ENCODE measurements around the gene BPIFB1.

DNA sequence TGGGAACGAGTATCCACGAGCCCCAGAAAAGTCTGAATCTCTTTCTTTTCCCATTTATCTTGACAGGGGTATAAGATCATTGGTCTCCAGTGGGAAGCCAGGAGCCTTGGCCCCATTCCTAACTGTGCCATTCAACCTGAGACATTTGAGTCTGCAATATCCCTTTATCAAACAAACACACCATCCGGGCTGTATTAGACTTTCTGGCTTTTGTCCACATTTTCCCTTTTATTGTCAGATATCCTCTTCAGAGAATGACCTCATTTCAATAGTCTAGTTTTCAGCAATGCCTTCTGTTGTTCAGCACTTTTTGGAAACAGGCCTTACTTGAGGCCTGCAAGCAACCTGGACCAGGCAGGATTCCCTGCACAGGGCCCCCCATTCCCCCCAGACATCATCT lies 31.5 kb upstream of the BPIFB1 start:
- TF ChIP-seq, protein P1, sequence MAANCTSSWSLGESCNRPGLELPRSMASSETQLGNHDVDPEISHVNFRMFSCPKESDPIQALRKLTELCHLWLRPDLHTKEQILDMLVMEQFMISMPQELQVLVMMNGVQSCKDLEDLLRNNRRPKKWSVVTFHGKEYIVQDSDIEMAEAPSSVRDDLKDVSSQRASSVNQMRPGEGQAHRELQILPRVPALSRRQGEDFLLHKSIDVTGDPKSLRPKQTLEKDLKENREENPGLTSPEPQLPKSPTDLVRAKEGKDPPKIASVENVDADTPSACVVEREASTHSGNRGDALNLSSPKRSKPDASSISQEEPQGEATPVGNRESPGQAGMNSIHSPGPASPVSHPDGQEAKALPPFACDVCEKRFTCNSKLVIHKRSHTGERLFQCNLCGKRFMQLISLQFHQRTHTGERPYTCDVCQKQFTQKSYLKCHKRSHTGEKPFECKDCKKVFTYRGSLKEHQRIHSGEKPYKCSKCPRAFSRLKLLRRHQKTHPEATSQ (tag by site-specific recombination; IDR thresholded peaks at IDR 0.05), result no peak
- TF ChIP-seq, protein P2, sequence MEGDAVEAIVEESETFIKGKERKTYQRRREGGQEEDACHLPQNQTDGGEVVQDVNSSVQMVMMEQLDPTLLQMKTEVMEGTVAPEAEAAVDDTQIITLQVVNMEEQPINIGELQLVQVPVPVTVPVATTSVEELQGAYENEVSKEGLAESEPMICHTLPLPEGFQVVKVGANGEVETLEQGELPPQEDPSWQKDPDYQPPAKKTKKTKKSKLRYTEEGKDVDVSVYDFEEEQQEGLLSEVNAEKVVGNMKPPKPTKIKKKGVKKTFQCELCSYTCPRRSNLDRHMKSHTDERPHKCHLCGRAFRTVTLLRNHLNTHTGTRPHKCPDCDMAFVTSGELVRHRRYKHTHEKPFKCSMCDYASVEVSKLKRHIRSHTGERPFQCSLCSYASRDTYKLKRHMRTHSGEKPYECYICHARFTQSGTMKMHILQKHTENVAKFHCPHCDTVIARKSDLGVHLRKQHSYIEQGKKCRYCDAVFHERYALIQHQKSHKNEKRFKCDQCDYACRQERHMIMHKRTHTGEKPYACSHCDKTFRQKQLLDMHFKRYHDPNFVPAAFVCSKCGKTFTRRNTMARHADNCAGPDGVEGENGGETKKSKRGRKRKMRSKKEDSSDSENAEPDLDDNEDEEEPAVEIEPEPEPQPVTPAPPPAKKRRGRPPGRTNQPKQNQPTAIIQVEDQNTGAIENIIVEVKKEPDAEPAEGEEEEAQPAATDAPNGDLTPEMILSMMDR (tag by site-specific recombination; IDR thresholded peaks at IDR 0.05), result no peak
- TF ChIP-seq, protein P3, sequence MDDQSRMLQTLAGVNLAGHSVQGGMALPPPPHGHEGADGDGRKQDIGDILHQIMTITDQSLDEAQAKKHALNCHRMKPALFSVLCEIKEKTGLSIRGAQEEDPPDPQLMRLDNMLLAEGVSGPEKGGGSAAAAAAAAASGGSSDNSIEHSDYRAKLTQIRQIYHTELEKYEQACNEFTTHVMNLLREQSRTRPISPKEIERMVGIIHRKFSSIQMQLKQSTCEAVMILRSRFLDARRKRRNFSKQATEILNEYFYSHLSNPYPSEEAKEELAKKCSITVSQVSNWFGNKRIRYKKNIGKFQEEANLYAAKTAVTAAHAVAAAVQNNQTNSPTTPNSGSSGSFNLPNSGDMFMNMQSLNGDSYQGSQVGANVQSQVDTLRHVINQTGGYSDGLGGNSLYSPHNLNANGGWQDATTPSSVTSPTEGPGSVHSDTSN (CRISPR knock-in tag; IDR thresholded peaks at IDR 0.05), result no peak
- TF ChIP-seq ZEB2 (tag by site-specific recombination; IDR thresholded peaks at IDR 0.05), result no peak
- TF ChIP-seq, protein P4, sequence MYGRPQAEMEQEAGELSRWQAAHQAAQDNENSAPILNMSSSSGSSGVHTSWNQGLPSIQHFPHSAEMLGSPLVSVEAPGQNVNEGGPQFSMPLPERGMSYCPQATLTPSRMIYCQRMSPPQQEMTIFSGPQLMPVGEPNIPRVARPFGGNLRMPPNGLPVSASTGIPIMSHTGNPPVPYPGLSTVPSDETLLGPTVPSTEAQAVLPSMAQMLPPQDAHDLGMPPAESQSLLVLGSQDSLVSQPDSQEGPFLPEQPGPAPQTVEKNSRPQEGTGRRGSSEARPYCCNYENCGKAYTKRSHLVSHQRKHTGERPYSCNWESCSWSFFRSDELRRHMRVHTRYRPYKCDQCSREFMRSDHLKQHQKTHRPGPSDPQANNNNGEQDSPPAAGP (tag by site-specific recombination; IDR thresholded peaks at IDR 0.05), result no peak
- no peak for TF ChIP-seq ZNF335 (tag by site-specific recombination; conservative IDR thresholded peaks at IDR 0.05)
- TF ChIP-seq ZNF677 (tag by site-specific recombination; IDR thresholded peaks at IDR 0.05), result no peak
- TF ChIP-seq ZNF184 (tag by site-specific recombination; IDR thresholded peaks at IDR 0.05), result no peak
- no peak for TF ChIP-seq ZNF561 (tag by site-specific recombination; IDR thresholded peaks at IDR 0.05; ENCODE audit: borderline replicate concordance)
- TF ChIP-seq, protein P5, sequence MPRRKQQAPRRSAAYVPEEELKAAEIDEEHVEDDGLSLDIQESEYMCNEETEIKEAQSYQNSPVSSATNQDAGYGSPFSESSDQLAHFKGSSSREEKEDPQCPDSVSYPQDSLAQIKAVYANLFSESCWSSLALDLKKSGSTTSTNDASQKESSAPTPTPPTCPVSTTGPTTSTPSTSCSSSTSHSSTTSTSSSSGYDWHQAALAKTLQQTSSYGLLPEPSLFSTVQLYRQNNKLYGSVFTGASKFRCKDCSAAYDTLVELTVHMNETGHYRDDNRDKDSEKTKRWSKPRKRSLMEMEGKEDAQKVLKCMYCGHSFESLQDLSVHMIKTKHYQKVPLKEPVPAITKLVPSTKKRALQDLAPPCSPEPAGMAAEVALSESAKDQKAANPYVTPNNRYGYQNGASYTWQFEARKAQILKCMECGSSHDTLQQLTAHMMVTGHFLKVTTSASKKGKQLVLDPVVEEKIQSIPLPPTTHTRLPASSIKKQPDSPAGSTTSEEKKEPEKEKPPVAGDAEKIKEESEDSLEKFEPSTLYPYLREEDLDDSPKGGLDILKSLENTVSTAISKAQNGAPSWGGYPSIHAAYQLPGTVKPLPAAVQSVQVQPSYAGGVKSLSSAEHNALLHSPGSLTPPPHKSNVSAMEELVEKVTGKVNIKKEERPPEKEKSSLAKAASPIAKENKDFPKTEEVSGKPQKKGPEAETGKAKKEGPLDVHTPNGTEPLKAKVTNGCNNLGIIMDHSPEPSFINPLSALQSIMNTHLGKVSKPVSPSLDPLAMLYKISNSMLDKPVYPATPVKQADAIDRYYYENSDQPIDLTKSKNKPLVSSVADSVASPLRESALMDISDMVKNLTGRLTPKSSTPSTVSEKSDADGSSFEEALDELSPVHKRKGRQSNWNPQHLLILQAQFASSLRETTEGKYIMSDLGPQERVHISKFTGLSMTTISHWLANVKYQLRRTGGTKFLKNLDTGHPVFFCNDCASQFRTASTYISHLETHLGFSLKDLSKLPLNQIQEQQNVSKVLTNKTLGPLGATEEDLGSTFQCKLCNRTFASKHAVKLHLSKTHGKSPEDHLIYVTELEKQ (tag by site-specific recombination; IDR thresholded peaks at IDR 0.05; ENCODE audit: borderline replicate concordance), result no peak
- TF ChIP-seq, protein P6, sequence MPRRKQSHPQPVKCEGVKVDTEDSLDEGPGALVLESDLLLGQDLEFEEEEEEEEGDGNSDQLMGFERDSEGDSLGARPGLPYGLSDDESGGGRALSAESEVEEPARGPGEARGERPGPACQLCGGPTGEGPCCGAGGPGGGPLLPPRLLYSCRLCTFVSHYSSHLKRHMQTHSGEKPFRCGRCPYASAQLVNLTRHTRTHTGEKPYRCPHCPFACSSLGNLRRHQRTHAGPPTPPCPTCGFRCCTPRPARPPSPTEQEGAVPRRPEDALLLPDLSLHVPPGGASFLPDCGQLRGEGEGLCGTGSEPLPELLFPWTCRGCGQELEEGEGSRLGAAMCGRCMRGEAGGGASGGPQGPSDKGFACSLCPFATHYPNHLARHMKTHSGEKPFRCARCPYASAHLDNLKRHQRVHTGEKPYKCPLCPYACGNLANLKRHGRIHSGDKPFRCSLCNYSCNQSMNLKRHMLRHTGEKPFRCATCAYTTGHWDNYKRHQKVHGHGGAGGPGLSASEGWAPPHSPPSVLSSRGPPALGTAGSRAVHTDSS (tag by site-specific recombination; IDR thresholded peaks at IDR 0.05), result no peak
- TF ChIP-seq ZNF311 (tag by site-specific recombination; IDR thresholded peaks at IDR 0.05; ENCODE audit: borderline replicate concordance), result no peak
- no peak for TF ChIP-seq ZNF221 (tag by site-specific recombination; IDR thresholded peaks at IDR 0.05; ENCODE audit: borderline replicate concordance)
